ENCODE results near the gene CD207. TPM values are rescaled to one million over a fixed set of nuclear protein-coding genes. Genes with fewer than 3 reads are reported as not detected.
"Not testable (repeated sequence)": the region's sequence is repeated elsewhere in the genome, so short reads cannot be mapped to it uniquely, and the experiment has no call there.

The CD207 gene
- total and polyA plus RNA-seq, 2 of the 8 experiments (the other 6 are each of a cell fraction or from before 2014, with no cell fraction given), result not detected

- TF ChIP-seq ATF3 (IDR thresholded peaks at IDR 0.05; ENCODE audit: insufficient read depth, low read depth, low read length), result no peak
- TF ChIP-seq SAP30 (IDR thresholded peaks at IDR 0.05; ENCODE audit: insufficient read depth, insufficient replicate concordance, low read length), result no peak
- TF ChIP-seq HDAC6 (IDR thresholded peaks at IDR 0.05; ENCODE audit: low read depth, low read length), result no peak
- no peak for TF ChIP-seq ASH2L (IDR thresholded peaks at IDR 0.05; ENCODE audit: low read length)
Measured at GRCh38 chr2:70799706-70800105, 35.9 kb downstream of the CD207 start (continued).

- H3K79me2 ChIP-seq (ENCODE audit: control insufficient read depth in 1 of 2, insufficient read depth in 2 of 2, low read length in 2 of 2); H3K14ac ChIP-seq (ENCODE audit: insufficient read length); H2BK15ac ChIP-seq (ENCODE audit: low read length); H3K27ac ChIP-seq (ENCODE audit: low read depth, low read length); H4K5ac ChIP-seq (ENCODE audit: insufficient read length, low read depth, low read length); H2BK5ac ChIP-seq (ENCODE audit: low read depth, low read length); H2AFZ ChIP-seq (ENCODE audit: low read length); H4K20me1 ChIP-seq (replicated peaks in 1 of 2; ENCODE audit: control insufficient read depth in 1 of 2, insufficient read depth in 2 of 2, low read length in 2 of 2); H3K23ac ChIP-seq (ENCODE audit: insufficient read length); H3K4me2 ChIP-seq (ENCODE audit: insufficient read depth in 1 of 2, low read depth in 2 of 2, low read length in 2 of 2); DNase-seq (ENCODE audit: low read depth in 1 of 2, low spot score in 2 of 2); H2BK20ac ChIP-seq (ENCODE audit: low read length); H3K4me1 ChIP-seq (replicated peaks in 1 of 4; ENCODE audit: control insufficient read depth in 3 of 4, insufficient read depth in 4 of 4, low read length in 3 of 4); H2AK5ac ChIP-seq (ENCODE audit: low read depth, low read length); H2BK12ac ChIP-seq (ENCODE audit: low read depth, low read length); H3K4ac ChIP-seq (replicated peaks; ENCODE audit: insufficient read length, low read depth, low read length); H3K9me3 ChIP-seq (ENCODE audit: insufficient read depth in 2 of 2, low read depth in 1 of 2, low read length in 1 of 2); H4K8ac ChIP-seq (ENCODE audit: extremely low read depth, insufficient read depth, low read length); H3K23me2 ChIP-seq (ENCODE audit: low read depth, low read length); H3K79me1 ChIP-seq (ENCODE audit: low read depth, low read length); H3K56ac ChIP-seq (replicated peaks; ENCODE audit: insufficient read length, low read depth, low read length); H3K36me3 ChIP-seq (ENCODE audit: control insufficient read depth in 2 of 4, insufficient read depth in 4 of 4, low read length in 3 of 4); H3K9ac ChIP-seq (replicated peaks in 1 of 4; ENCODE audit: extremely low read depth in 1 of 4, low read depth in 3 of 4, low read length in 3 of 4); H3K4me3 ChIP-seq (ENCODE audit: extremely low read depth in 1 of 4, insufficient read depth in 2 of 4, low read depth in 3 of 4, low read length in 4 of 4); H2BK120ac ChIP-seq (replicated peaks; ENCODE audit: low read depth, low read length); FAIRE-seq; H3K18ac ChIP-seq (ENCODE audit: extremely low read depth, low read length); H4K91ac ChIP-seq (replicated peaks; ENCODE audit: insufficient read length, low read length): not testable (repeated sequence)
- ChIA-PET CTCF (ENCODE audit: partially characterized antibody) (interaction anchor here (0.6 to 13.4 kb wide), 8 partner anchors 8 to 329 kb away, joined by 3 to 91 read pairs (median 4); partner anchors contain the start of gene FIGLA), POLR2A (ENCODE audit: partially characterized antibody) (interaction anchor here (1.6 kb wide), 1 partner anchor 65 kb away, joined by 4 read pairs; no protein-coding TSS in a partner anchor)
- peaks cover 2 to 12% (median 4%) of the 10 kb centered on the region in 4 experiments; a peak in 4 of 7 replicates for H3K27me3 ChIP-seq (replicated peaks in 1 of 4; ENCODE audit: control insufficient read depth in 3 of 4, extremely low read depth in 1 of 4, insufficient read depth in 3 of 4, low read length in 3 of 4)
- WGBS, 2 experiments (ENCODE audit: extremely low coverage in 1 of 2, insufficient coverage in 1 of 2, insufficient read length in 1 of 2, insufficient replicate concordance in 2 of 2, low coverage in 1 of 2, low lambda C conversion rate in 2 of 2, missing lambda C conversion rate in 1 of 2), result 90% methylated on average over 3 of the region's 3 CpGs; no CpG with 5 or more reads in 1 of the 2 experiments
Measured at GRCh38 chr2:70797996-70798395, 37.6 kb downstream of the CD207 start.

Measured in H1 (cell line).